Measurements from ENCODE around the gene NRK.
"Not testable (repeated sequence)": the region's sequence is repeated elsewhere in the genome, so short reads cannot be mapped to it uniquely, and the experiment has no call there.

Gene NRK

GRCh38 chrX:105822138-105823091 lies at the start of gene NRK:
NRK (plus strand) TSS chrX:105822539; CDS start chrX:105822846, 307 bp downstream.
- DNase-seq, result no peak

GRCh38 chrX:105773801-105774200 lies 48.5 kb upstream of the NRK start:
- DNase-seq, result no peak

GRCh38 chrX:105775679-105776078 lies 46.7 kb upstream of the NRK start:
- DNase-seq, result no peak

DNA sequence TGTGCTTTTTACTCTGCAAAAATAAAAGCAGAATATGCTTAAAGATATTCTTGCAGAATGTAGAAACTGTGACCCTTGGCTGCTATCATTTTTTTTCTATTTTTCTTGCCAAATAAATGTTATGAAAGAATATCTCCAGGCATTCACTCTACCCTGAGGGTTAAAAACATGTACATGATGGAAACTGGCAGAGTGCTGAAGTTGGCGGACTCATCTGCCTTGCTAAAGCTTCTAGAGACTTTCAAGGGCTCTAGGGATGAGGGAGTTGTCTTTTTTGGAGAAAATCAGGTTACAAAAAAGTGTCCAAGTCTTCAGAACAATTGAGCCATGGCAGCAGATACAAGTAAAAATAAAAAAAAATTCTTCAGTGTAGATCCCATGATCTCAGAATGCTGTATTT lies 40.5 kb upstream of the NRK start:
- no peak for DNase-seq

GRCh38 chrX:105796877-105797276 lies 25.5 kb upstream of the NRK start:
- not testable (repeated sequence) for DNase-seq

- no peak for DNase-seq
Observed at GRCh38 chrX:105803891-105804290, 18.4 kb upstream of the NRK start.

GRCh38 chrX:105805655-105806054 lies 16.7 kb upstream of the NRK start:
- not testable (repeated sequence) for DNase-seq

GRCh38 chrX:105816517-105816916 lies 5.8 kb upstream of the NRK start:
- DNase-seq, result no peak

GRCh38 chrX:105820247-105820646 lies 2.1 kb upstream of the NRK start:
- no peak for DNase-seq

DNA sequence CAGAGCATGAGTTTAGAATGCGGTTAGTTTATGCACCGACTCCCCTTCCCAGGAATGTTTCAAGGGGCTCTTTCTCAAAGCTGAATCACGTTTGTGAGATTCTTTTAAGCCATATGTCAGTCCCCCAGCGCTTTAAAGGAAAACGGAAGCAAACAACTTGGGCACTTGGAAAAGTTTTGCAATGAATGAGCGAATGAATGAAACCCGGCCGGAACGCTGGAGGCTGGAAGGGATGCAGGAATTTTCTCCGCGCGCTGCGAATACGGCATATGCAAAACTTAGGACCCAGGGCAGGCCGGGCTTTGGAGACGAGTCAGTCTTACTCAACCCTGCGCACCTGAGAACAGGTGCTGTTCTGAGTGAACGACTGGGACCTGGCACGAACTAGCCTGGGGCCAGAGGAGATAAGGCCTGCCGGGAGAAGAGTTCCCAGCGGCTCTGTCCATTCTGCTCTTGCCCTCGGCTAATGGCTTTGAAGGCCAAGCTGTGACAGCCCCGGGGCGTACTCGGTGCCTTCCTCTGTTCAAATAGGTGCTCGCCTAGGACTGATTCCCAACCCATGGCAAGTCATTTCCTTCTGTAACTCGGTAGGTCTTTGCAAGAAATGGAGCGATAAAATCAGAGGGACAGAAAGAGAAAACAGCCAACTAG lies 743 bp upstream of the NRK start:
- DNase-seq, result no peak

DNA sequence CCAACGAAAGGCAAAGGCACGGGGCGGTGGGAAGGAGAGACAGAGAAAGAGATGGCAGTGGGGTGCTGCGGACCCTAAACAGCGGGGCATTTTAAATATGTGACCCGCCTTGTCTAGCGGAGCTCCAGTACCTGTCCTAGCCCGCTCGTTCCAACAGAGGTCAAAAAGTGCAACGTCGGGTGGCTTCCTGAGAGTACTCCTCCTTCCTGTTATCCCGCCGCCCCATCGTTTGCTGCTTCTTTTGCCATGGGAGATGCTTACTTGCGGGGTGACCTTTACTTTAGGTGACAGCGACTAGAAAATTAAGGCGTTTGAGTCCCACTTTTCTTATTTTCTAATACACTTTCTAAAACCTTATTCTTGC lies 735 bp downstream of the NRK start:
- no peak for DNase-seq

GRCh38 chrX:105829011-105829410 lies 6.7 kb downstream of the NRK start:
- no peak for DNase-seq

DNA sequence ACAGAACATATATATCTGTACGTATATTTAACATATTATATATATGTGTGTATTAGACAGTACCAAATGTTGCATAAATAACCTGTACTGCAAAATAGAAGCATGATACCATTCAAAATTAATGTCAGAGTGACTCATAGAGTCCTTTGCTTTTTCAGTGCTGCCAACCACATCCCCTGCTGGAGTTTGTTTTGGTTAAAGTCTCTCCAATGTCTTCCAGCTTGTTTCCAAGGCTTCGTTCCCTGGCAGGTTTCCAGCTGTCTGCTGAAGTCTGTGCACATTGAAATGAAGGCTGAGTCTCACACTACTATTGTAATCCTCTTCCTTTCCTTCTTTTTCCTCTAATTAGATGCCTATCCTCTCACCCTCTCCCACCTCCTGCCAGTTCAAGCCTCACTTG lies 14.9 kb downstream of the NRK start:
- no peak for DNase-seq

GRCh38 chrX:105845631-105846030 lies 23.3 kb downstream of the NRK start:
- DNase-seq, result no peak

DNA sequence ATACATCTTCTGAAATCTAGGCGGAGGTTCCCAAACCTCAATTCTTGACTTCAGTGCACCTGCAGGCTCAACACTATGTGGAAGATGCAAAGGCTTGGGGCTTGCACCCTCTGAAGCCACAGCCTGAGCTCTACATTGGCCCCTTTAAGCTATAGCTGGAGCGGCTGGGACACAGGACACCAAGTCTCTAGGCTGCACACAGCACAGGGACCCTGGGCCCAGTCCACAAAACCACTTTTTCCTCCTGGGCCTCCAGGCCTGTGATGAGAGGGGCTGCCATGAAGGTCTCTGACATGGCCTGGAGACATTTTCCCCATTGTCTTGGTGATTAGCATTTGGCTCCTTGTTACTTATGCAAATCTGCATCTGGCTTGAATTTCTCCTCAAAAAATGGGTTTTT lies 27.8 kb downstream of the NRK start:
- not testable (repeated sequence) for DNase-seq

GRCh38 chrX:105865709-105866108 lies 43.4 kb downstream of the NRK start:
- no peak for DNase-seq

DNA sequence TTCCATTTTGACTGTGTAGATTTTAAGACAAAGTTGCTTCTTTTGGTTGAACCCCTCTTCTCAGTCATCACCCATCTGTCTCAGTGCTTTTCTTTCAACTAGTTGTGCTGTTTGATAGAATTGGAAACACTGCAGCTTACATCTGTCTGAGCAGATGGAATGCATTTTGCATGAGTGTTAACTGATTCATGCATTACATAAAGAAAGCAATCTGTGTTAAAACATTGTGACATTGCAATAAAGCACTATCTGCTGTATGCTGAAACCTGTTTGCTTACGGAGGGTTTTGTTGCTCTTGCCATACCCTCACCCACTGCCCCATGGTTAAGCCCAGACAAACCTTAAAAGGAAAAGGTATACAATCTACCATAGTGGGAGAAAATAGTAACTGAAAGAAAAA lies 47.4 kb downstream of the NRK start:
- no peak for DNase-seq

- DNase-seq, result no peak
Observed at GRCh38 chrX:105870445-105870844, 48.1 kb downstream of the NRK start.

DNA sequence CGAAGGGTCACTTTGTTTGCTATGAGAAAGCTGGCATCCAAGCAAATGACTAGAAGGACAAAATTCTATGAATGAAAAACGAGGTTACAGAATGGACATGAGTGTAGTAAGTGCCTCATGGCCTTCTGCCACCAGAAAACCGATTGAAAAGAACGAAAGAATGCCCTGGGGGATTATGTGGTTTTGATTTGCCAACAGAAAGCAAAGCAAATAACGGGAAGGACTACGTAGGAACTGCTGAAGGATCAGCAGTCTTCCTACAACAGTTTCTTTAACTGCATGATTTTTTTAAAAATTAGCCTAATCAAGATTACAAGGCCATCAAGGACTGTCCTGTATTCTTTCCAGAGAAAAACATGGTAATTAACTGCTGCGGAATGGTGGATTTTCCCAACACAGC lies 50.6 kb downstream of the NRK start:
- DNase-seq, result no peak

GRCh38 chrX:105874790-105875189 lies 52.5 kb downstream of the NRK start:
- no peak for DNase-seq

DNA sequence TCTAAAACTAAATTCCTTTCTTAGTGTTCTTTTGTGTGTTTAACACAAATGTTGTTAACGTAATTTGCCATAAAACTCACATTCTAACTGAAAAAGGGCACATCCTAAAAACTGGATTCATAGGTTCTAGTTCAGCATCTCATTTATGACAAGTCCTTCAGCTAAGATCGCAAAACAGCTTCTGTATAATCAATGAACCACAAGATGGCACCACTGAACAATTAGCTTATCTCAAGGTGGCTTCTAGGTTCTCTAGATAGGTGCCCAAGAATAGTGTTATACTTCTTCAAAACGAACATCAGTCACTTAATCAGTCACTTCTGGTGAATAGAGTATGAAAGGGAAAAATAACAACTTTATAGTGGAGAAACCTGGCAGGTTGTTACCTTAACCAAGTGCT lies 54.3 kb downstream of the NRK start:
- DNase-seq, result no peak

GRCh38 chrX:105880491-105880890 lies 58.2 kb downstream of the NRK start:
- DNase-seq, result no peak

GRCh38 chrX:105882581-105883275 lies 60.4 kb downstream of the NRK start:
- DNase-seq, result no peak

GRCh38 chrX:105894721-105895120 lies 72.4 kb downstream of the NRK start:
- no peak for DNase-seq
